SK-N-MC (cell line): ENCODE results near the gene ECE1.

Source experiments
- DNase-seq: peaks from one replicate; pipeline ENCODE4 v3.0.0-alpha.2; 2011; ENCODE audit warnings: low read depth, low spot score
- H3K27ac ChIP-seq: fragments of 200-600 bp; sonication (generic); 2 replicates; pipeline ENCODE4 v1.5.1; 2016; ENCODE audit warnings: mixed run types
- H3K36me3 ChIP-seq: fragments of 200-600 bp; sonication (generic); 2 replicates; pipeline ENCODE4 v1.6.1; 2017; ENCODE audit warnings: antibody characterized with exemption, low read length, mixed read lengths; ENCODE audit not compliant: insufficient read depth
- H3K4me3 ChIP-seq: fragments of 200-600 bp; sonication (generic); 2 replicates; pipeline ENCODE4 v1.5.1; 2016
- H3K9ac ChIP-seq: fragments of 200-600 bp; sonication (generic); 2 replicates; pipeline ENCODE4 v1.8.0; 2017; ENCODE audit warnings: mixed run types, mixed read lengths; ENCODE audit not compliant: insufficient read length
- H3K9me3 ChIP-seq: fragments of 200-600 bp; sonication (generic); 2 replicates; pipeline ENCODE4 v1.6.1; 2017; ENCODE audit warnings: low read depth, mild to moderate bottlenecking, antibody characterized with exemption, low read length, moderate library complexity, mixed read lengths
- EZH2 ChIP-seq: fragments of 200-600 bp; sonication (generic); IDR thresholded peaks from one replicate; pipeline ENCODE4 v1.6.1; 2017; ENCODE audit warnings: antibody characterized with exemption
- FOXP2 ChIP-seq: optimal IDR thresholded peaks from 2 replicates; pipeline ENCODE3; 2011; ENCODE audit warnings: mild to moderate bottlenecking, moderate library complexity; ENCODE audit not compliant: insufficient read depth; ENCODE audit errors: extremely low read length, control extremely low read depth
- POLR2AphosphoS5 ChIP-seq: IDR thresholded peaks from 2 replicates; pipeline ENCODE4 v1.6.1; 2012; ENCODE audit warnings: mild to moderate bottlenecking, low read depth, low read length, borderline replicate concordance

ECE1 gene

GRCh38 chr1:21249940-21250493, 40.2 kb downstream of the ECE1 start:
- H3K9me3 ChIP-seq = no peaks in the 10 kb centered on the region
- H3K36me3 ChIP-seq = peaks cover 4% of the 10 kb centered on the region; the same call in 1 of the 2 replicates
- no peak overlapping the region for H3K27ac ChIP-seq
- no peak for TF ChIP-seq EZH2
- TF ChIP-seq FOXP2 = no peak
- no peak for TF ChIP-seq POLR2AphosphoS5
- H3K4me3 ChIP-seq = no peak overlapping the region
- no peak for DNase-seq
- no peak overlapping the region for H3K9ac ChIP-seq

- Histone ChIP-seq H3K9ac (no peak overlapping the region), H3K4me3 (no peak overlapping the region), H3K27ac (no peak overlapping the region), H3K9me3 (no peaks in the 10 kb centered on the region), H3K36me3 (peaks cover 10% of the 10 kb centered on the region; the same call in 1 of the 2 replicates)
- DNase-seq = no peak
- TF ChIP-seq POLR2AphosphoS5 = no peak
Observed at GRCh38 chr1:21247892-21248715, 42.2 kb downstream of the ECE1 start.

DNA sequence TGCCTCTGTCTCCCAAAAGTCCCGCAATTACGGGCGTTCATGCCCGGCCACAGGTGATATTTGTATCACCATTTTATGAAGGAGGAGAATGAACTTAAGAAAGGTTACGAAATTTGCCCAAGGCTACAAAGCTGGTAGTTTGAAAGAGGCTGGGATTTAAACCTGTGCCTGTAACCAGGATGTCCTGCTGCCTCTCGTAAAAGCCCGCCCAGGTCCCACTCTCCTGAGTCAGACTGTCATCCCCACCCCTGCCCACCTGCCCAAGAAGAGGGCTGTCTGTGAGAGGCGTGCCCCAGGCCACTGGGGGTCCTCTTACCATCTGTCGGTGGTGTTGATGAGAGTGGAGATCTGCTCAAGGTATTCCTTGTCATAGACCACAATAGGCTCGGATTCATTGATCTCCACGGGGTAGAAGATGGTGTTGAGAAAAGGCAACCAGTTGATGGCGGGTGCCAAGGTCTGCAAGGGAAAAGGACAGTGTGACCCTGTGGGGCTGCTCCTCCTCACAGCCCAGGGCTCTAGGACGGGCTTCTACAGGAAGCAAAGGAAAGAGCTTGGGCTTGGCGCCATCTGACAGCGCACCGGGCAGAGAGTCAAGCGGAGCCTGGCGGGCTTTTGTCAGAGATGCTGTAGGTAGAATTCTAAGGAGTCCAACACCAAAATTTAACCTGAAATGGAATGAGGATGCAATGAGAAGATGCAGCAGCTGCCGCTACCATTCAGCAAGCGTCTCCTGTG, 43.2 kb downstream of the ECE1 start:
- no peak for DNase-seq
- Histone ChIP-seq H3K4me3 (no peak overlapping the region), H3K36me3 (peaks cover 10% of the 10 kb centered on the region; the same call in 1 of the 2 replicates), H3K27ac (no peak overlapping the region), H3K9ac (no peak overlapping the region), H3K9me3 (no peaks in the 10 kb centered on the region)
- TF ChIP-seq FOXP2 (no peak), POLR2AphosphoS5 (no peak), EZH2 (no peak)

- Histone ChIP-seq H3K9me3 (no peaks in the 10 kb centered on the region), H3K4me3 (no peak overlapping the region), H3K36me3 (peaks cover 10% of the 10 kb centered on the region; the same call in 1 of the 2 replicates), H3K27ac (no peak overlapping the region), H3K9ac (no peak overlapping the region)
- no peak for TF ChIP-seq FOXP2
- TF ChIP-seq POLR2AphosphoS5 = no peak
- TF ChIP-seq EZH2 = no peak
- DNase-seq = no peak
Observed at GRCh38 chr1:21245688-21246229, 44.5 kb downstream of the ECE1 start.

DNA sequence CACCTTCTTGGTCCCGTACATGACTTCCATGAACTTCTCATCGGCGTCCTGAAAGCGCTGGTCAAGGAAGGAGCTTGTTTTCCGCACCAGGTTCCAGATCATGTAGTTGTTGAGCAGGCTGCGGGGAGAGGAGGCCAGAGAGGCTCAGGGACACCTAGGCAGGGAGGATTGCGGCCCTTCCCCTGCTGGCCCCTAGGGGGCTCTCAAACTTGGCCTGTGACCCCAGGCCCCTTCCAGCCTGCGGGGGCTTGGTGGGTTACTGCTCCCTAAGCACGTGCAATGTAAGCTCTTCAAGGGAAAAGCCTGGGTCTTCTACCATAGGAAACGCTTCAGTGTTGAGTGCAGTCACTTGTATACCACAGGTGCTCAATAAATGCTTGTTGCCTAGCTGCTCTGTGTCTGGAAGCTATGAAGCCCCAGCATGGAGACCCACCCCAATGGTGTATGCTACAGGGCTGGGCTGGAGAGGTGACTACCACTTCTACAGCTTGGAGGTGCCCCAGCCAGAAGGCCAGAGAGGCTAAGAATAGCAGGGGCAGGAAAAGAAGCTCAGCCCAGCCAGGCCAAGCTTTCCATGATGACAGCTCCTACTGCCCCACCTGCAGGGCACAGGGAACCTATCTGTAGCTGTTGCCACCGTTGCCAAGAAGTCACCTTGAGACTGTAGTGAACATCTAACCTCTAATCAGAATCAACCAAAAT, 45.1 kb downstream of the ECE1 start:
- no peak for TF ChIP-seq EZH2
- no peak for TF ChIP-seq FOXP2
- no peak for TF ChIP-seq POLR2AphosphoS5
- Histone ChIP-seq H3K27ac (no peak overlapping the region), H3K36me3 (peaks cover 10% of the 10 kb centered on the region; the same call in 1 of the 2 replicates), H3K9me3 (no peaks in the 10 kb centered on the region), H3K9ac (no peak overlapping the region), H3K4me3 (no peak overlapping the region)
- DNase-seq = no peak

DNA sequence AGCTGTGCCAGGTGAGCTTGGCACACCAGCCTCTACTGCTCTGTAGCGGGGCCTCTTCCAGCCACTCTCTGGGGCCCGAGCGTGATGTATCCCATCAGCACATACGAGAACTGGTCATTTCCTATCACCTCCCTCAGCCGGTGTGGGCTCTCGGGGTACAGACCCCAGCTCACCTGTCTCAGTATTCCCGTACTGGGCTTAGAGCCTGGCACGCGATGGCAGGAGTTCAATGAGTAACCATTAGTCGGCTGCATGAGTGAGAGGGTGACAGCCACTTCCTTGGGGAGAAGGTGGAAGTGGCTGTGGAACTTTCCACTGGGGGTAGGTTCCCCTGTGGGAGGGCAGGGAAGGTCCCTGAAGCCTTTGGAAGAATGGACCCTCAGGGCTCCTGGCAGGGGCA, 46.1 kb downstream of the ECE1 start:
- Histone ChIP-seq H3K36me3 (peaks cover 10% of the 10 kb centered on the region; the same call in 1 of the 2 replicates), H3K9me3 (no peaks in the 10 kb centered on the region), H3K27ac (no peak overlapping the region), H3K4me3 (no peak overlapping the region), H3K9ac (no peak overlapping the region)
- DNase-seq = no peak
- TF ChIP-seq FOXP2 = no peak
- no peak for TF ChIP-seq POLR2AphosphoS5

DNA sequence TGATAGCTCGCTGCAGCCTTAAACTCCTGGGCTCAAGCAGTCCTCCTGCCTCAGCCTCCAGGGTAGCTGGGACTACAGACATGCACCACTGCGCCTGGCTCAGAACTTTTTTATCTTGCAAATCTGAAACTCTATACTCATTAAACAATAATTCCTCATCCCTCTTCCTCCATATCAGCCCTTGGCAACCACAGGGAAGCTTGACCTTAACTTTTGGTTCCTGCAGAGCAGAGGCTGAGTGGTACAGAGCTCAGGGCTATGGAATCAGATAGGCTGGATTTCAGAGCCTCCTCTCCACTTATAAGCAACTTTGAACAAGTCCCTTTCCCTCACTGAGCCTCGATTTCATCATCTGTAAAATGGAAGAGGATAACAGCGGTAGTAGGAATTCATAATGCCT, 47.4 kb downstream of the ECE1 start:
- Histone ChIP-seq H3K27ac (no peak overlapping the region), H3K36me3 (peaks cover 10% of the 10 kb centered on the region; the same call in 1 of the 2 replicates), H3K9me3 (no peaks in the 10 kb centered on the region), H3K9ac (no peak overlapping the region), H3K4me3 (no peak overlapping the region)
- no peak for DNase-seq
- TF ChIP-seq POLR2AphosphoS5 (no peak), FOXP2 (no peak), EZH2 (no peak)

DNA sequence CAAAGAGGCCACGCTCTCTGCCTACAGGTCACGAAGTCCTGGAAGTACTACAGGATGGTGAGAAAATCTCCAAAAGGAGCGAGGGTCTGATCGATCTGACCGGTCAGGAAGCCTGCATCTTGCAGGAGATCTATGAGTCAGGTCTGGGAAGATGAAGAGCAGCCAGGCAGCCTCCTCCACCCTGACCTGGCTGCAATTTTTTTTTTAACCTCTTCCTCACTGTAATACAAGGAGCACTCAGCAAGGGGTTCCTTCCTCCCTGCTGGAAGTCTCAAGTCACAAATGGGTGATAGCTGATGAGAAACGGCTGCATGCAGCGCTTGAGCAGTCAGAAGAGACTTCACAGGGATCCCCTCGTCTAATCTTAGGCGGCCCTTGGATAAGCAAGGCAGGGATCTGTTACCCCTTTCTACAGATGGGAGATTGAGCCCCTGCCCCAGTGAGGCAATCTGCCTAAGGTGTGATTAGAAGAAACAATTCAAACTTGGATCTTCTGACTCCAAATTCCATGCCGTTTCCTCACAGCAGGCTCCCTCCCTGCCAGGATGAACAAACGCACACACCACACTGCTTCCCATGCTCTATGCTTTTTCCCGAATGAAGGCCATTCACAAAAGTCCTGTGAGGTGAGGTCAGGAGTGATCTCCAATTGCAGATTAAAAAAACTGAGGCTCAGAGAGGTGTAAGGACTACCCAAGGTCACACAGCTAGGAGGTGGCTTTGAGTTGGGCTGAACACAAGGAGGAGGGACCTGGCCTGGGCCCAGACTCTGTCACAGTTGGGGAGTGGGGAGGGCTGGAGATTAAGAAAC, 48.3 kb downstream of the ECE1 start:
- no peak overlapping the region for H3K4me3 ChIP-seq
- no peaks in the 10 kb centered on the region for H3K9me3 ChIP-seq
- TF ChIP-seq EZH2 (no peak), POLR2AphosphoS5 (no peak), FOXP2 (no peak)
- H3K27ac ChIP-seq = no peak overlapping the region
- H3K36me3 ChIP-seq = peaks cover 10% of the 10 kb centered on the region; the same call in 1 of the 2 replicates
- no peak for DNase-seq
- no peak overlapping the region for H3K9ac ChIP-seq
